HG02852 (cell line): ENCODE data around the gene PRLR.
A peak's percentile ranks its signal among the peaks of the same experiment; 100 is the strongest.

ENCODE experiments used
- ATAC-seq: cut with Tn5 transposase; IDR thresholded peaks from one replicate; pipeline ENCODE4 v1.9.1; 2021; ENCODE audit warnings: mild to moderate bottlenecking, moderate library complexity; ENCODE audit not compliant: unreplicated experiment

PRLR gene

DNA sequence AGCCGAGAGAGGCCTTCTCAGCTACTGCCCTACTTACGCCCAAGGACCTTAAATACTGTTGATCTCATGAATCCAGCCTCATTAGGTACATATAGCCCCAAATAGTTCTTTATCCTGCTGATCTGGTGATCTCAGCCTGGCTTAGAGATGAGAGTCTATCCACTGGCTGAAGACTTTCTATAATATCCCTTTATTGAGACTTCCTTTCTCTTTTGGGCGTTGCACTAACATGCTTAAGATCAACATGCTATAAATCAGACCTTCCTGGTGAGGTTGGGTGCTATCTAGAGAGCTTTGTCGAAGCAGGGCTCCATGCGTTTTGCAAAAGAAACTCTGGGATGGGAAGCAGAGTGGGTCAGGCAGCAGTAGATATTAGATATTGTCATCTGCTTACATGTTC lies 138.6 kb downstream of the PRLR start:
- ATAC-seq = no peak

GRCh38 chr5:35089334-35090314 lies 140.7 kb downstream of the PRLR start:
- ATAC-seq = no peak

DNA sequence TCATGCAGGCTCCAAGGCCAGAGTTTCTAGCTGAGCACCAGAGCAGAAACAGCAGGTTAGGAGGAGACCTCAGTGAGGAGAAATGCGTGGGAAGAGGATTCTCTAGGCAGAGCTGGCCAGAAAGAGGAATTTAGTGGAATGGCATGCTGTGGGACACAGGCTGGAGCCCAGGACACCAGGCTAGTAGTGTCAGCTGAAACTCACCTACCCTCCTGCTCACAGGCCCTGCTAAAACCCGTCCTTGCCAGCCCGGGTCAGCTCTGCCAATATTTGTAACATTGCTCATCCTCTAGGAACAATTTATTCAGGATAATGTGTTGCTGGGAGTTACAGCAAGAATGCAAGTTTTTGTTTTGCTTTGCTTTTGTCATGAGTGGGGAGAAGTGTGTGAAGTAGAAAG lies 142.3 kb downstream of the PRLR start:
- no peak for ATAC-seq

DNA sequence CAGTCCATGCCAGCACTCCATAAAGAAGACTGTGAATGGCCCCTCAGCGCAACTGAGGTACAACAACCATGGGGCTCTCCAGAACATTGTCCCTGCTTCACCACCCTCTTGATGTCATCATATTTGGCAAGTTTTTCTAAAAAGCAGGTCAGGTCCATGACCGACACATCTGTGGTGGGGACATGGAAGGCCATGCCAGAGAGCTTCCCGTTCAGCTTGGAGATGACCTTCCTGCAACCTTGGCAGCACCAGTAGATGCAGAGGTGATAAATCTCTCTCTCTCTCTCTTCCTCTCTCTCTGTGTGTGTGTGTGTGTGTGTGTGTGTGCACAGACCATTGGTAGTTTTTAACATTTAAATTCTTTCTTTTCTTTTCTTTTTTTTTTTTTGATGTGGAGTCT lies 147.1 kb downstream of the PRLR start:
- ATAC-seq = no peak

- ATAC-seq = no peak
Observed at GRCh38 chr5:35082530-35082929, 147.8 kb downstream of the PRLR start.

GRCh38 chr5:35081134-35081533 lies 149.2 kb downstream of the PRLR start:
- ATAC-seq = no peak

GRCh38 chr5:35073160-35073559 lies 157.1 kb downstream of the PRLR start:
- ATAC-seq = no peak

DNA sequence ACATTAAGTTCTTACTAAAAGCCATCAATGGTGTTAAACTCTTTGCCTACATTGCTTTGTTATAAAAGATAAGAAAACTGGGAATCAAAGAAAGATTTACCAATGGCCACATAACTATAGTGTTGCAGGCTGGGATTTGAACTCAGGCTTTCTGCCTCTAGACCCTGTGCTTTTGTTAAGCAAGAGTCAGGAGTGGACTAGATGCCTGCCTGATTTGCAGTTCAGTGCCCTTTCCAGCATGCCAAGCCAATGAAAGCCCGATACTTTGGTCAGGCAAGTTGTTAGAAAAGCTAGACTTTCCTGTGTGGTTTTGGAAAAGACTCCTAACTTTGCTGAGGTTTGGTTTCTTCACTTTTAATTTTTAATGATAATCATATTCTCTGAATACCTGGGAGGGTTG lies 161.1 kb downstream of the PRLR start:
- no peak for ATAC-seq

- no peak for ATAC-seq
Observed at GRCh38 chr5:35067985-35068384, 162.3 kb downstream of the PRLR start.

- ATAC-seq = no peak
Observed at GRCh38 chr5:35066260-35066795, 164.0 kb downstream of the PRLR start.

DNA sequence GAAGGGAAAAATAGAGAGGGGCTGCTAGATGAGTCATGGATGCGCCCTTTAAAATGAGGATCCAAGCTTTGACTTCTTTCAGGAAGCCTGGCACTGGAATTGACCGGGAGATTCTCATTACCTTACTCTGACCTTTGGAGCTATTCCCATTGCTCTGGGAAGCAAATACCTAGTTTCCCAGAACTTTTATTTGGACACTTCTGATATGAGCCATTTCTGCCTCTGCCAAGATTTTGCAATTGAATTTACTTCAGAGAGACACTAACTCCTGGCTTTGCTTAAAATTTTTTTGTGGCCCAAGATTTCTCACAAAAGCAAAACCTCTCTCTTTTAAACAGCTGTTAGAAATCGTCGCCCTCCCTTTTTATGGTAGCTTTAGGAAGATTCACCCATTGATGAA lies 166.9 kb downstream of the PRLR start:
- ATAC-seq = no peak

DNA sequence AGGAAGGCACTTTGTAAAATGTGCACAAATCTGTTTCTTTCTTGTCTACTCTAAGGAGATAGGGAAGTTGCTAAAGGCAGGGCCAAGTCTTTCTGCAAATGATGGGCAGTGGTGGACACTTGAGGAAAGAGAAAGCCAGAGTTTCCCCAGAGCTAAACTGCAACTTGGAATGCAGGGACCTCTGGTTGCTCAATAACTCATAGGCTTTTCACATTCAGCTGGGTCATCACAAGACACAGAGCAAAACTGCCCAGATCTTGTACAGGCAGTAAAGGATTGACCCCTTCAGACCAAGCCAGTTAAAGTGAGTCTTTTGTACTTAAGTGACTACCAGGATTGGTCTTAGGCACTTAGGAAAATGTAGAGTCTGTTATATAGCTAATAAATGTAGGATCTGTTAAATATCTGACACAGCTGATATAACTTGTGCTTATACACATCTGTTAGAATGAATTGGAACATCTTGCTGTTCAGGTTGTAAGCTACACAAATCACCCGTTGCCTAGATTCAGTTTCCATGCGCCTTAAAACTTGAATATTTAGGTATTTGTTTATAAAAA lies 169.0 kb downstream of the PRLR start:
- ATAC-seq = no peak

DNA sequence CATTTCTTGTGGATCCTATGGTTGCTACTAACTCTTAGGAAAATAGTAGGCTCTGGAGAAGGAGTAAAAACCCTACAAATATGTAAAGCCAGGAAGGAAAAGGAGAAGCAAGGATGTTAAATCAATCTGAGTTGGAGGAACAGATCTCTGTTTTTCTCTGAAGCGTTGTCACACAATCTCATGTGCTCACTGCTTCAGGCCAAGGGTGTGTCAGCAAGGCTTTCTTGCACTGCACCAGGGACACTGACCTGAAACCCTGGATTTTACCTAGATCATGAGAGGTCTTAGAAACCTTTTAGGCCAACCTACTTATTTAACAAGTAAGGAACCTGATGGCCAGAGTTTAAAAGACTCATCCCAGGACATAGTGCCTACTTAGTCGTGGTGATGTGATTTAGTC lies 170.1 kb downstream of the PRLR start:
- no peak for ATAC-seq

- ATAC-seq = no peak
Observed at GRCh38 chr5:35059251-35059650, 171.0 kb downstream of the PRLR start.

GRCh38 chr5:35058374-35058788 lies 171.9 kb downstream of the PRLR start:
- peak; percentile 68 for ATAC-seq

DNA sequence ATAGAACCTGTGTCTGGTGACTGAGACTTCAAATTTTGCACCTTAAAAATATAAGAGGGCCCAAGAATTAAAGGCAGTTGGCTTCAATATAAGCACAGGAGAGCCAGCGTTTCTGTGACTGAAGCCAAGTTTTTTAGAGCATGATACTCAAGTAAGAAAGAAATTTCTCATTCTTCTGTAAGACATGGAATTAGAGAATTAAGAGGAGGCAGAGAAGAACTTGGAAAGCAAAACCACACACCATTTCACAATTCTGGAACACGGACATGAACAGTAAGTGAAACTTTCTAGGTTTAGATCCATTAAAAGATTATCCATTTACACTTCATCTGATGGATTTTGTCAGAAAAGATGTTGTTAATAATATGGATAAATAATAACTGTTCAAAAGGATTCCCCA lies 173.6 kb downstream of the PRLR start:
- no peak for ATAC-seq

DNA sequence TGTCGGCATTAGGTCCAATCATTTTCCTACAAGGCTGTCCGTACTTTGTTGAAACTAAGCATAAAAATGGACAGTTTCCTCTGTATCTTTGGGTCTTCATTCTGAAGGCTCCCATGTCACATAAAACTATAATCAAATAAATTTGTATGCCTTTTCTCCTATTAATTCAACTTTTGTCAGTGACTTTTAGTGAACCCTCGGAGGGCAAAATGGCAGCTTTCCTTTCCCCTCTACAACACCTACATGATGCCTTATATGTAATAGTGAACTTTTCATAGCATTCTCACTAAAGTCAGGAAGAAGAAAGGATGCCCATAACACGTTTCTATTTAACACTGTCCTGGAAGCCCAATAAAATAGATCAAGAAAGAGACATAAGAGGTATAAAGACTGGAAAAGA lies 177.4 kb downstream of the PRLR start:
- ATAC-seq = no peak

GRCh38 chr5:35050541-35051126 lies 179.7 kb downstream of the PRLR start:
- no peak for ATAC-seq

- no peak for ATAC-seq
Observed at GRCh38 chr5:35048910-35049309, 181.4 kb downstream of the PRLR start.

GRCh38 chr5:35047785-35048404 lies 182.4 kb downstream of the PRLR start, which contains the start of gene AGXT2:
Gene AGXT2, minus strand, starts transcription at chr5:35047949. Its CDS starts 57 bp downstream, at chr5:35047892.
- ATAC-seq = no peak

- ATAC-seq = no peak
Observed at GRCh38 chr5:35046774-35047173, 183.5 kb downstream of the PRLR start.
